Measurements from ENCODE around the gene EXOC2. TPM values are rescaled to one million over a fixed set of nuclear protein-coding genes. Genes with fewer than 3 reads are reported as not detected.
A peak's percentile ranks its signal among the peaks of the same experiment; 100 is the strongest.

The EXOC2 gene
- total RNA-seq, 4 donors from 2014 or later, result 17.8 to 24.8 (median 21.4) TPM

- H3K27ac ChIP-seq, result no peak overlapping the region
- DNase-seq, result no peak
- no peaks in the 10 kb centered on the region for H3K4me1 ChIP-seq
- H3K4me3 ChIP-seq, result no peak overlapping the region
- no peaks in the 10 kb centered on the region for H3K9me3 ChIP-seq
- WGBS, 2 donors, result 59 to 62% methylated on average over 6 of the region's 6 CpGs
- intact Hi-C loops (cut with DNase I), result no loop called here
- H3K27me3 ChIP-seq, result no peaks in the 10 kb centered on the region
- peaks cover 0 to 81% (median 0%) of the 10 kb centered on the region in 3 donors for H3K36me3 ChIP-seq
- TF ChIP-seq POLR2A (IDR thresholded peaks at IDR 0.05) (no peak), CTCF (IDR thresholded peaks at IDR 0.05) (no peak)
These were observed 201.7 kb downstream of the EXOC2 start for GRCh38 chr6:491233-491632.

GRCh38 chr6:490251-491037 lies 202.5 kb downstream of the EXOC2 start:
- Histone ChIP-seq H3K27ac (peak overlapping the region in 1 of 4 donors; percentile 0), H3K9me3 (no peaks in the 10 kb centered on the region), H3K27me3 (no peaks in the 10 kb centered on the region), H3K4me3 (no peak overlapping the region), H3K4me1 (no peaks in the 10 kb centered on the region), H3K36me3 (peaks cover 0 to 81% (median 0%) of the 10 kb centered on the region in 3 donors)
- WGBS, 2 donors, result 64 to 75% methylated on average over 6 of the region's 6 CpGs
- TF ChIP-seq POLR2A (IDR thresholded peaks at IDR 0.05) (no peak), CTCF (IDR thresholded peaks at IDR 0.05) (no peak)
- no peak for DNase-seq
- intact Hi-C loops (cut with DNase I), result no loop called here

GRCh38 chr6:489762-490161 lies 203.2 kb downstream of the EXOC2 start:
- H3K4me3 ChIP-seq, result no peak overlapping the region
- 78 to 92% methylated on average over 11 of the region's 11 CpGs for WGBS, 2 donors
- H3K9me3 ChIP-seq, result no peaks in the 10 kb centered on the region
- TF ChIP-seq POLR2A (IDR thresholded peaks at IDR 0.05) (no peak), CTCF (IDR thresholded peaks at IDR 0.05) (no peak)
- no peak for DNase-seq
- peaks cover 0 to 76% (median 0%) of the 10 kb centered on the region in 3 donors for H3K36me3 ChIP-seq
- intact Hi-C loops (cut with DNase I), result no loop called here
- no peaks in the 10 kb centered on the region for H3K27me3 ChIP-seq
- H3K27ac ChIP-seq, result no peak overlapping the region
- peaks cover 0 to under 1% (median 0%) of the 10 kb centered on the region in 3 donors for H3K4me1 ChIP-seq

- DNase-seq, result no peak
- H3K4me3 ChIP-seq, result no peak overlapping the region
- intact Hi-C loops (cut with DNase I), result no loop called here
- WGBS, 2 donors, result 66 to 81% methylated on average over 4 of the region's 4 CpGs
- no peaks in the 10 kb centered on the region for H3K9me3 ChIP-seq
- TF ChIP-seq CTCF (IDR thresholded peaks at IDR 0.05) (no peak), POLR2A (IDR thresholded peaks at IDR 0.05) (no peak)
- no peak overlapping the region for H3K27ac ChIP-seq
- no peaks in the 10 kb centered on the region for H3K27me3 ChIP-seq
- peaks cover 0 to 72% (median 0%) of the 10 kb centered on the region in 3 donors for H3K36me3 ChIP-seq
- H3K4me1 ChIP-seq, result peaks cover 0 to 8% (median 0%) of the 10 kb centered on the region in 3 donors
These were observed 203.9 kb downstream of the EXOC2 start for GRCh38 chr6:489001-489400.

GRCh38 chr6:487956-488355 lies 205.0 kb downstream of the EXOC2 start:
- peaks cover 0 to 14% (median 0%) of the 10 kb centered on the region in 3 donors for H3K4me1 ChIP-seq
- peaks cover 0 to 67% (median 0%) of the 10 kb centered on the region in 3 donors for H3K36me3 ChIP-seq
- WGBS, 2 donors, result 84 to 85% methylated on average over 11 to 13 of the region's 13 CpGs
- H3K27me3 ChIP-seq, result no peaks in the 10 kb centered on the region
- DNase-seq, result no peak
- H3K27ac ChIP-seq, result no peak overlapping the region
- H3K9me3 ChIP-seq, result no peaks in the 10 kb centered on the region
- intact Hi-C loops (cut with DNase I), result no loop called here
- TF ChIP-seq CTCF (IDR thresholded peaks at IDR 0.05) (no peak), POLR2A (IDR thresholded peaks at IDR 0.05) (no peak)
- H3K4me3 ChIP-seq, result no peak overlapping the region
